C4-2B (cell line): Measurements from ENCODE around the gene EDN2.
A peak's percentile ranks its signal among the peaks of the same experiment; 100 is the strongest.

Source experiments
- H3K27ac ChIP-seq: fragments of 450-650 bp; 2 replicates; pipeline ENCODE4 v1.5.1; 2017
- ZFX ChIP-seq: fragments of 450-650 bp; IDR thresholded peaks from 2 replicates; pipeline ENCODE4 v1.6.1; 2017
- TF ChIP-seq, protein P1 (sequence below): fragments of 450-650 bp; conservative IDR thresholded peaks from 2 replicates; pipeline ENCODE4 v1.5.1; 2017; ENCODE audit warnings: mild to moderate bottlenecking

EDN2 gene

DNA sequence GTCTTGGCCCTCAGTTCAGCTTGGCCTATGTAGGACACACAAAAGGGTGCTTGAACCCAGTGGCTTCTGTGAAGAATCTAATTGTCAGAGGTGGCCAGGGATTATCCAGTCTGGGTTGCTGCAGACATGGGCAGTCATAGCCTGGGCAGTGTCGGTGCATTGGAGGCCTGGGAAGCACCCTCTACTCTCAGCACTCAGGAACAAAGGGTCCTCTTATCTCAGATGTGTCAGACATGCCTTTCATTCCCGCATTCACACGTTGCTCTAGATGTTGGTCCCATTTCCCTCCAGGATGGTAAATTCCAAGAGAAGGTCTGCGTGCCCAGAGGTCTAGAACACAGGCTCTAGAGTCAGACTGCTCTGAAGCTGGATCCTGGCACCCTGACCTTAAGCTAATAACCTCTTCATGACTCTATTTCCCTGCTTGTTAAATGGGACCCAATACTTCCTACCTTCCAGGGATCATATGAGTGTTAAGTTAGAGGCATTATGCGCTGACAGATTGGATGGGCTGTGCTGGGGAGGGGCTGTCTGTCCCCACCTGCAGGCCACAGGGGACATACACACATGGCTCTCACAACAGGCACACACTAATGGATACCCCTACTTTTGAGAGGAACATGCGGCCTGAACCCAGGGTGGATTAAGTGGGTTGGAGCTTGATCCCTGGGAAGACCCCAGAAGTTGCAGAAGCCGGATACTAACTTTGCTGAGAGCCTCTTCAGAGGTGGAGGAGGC lies 16.5 kb upstream of the EDN2 start:
- TF ChIP-seq, protein P1, sequence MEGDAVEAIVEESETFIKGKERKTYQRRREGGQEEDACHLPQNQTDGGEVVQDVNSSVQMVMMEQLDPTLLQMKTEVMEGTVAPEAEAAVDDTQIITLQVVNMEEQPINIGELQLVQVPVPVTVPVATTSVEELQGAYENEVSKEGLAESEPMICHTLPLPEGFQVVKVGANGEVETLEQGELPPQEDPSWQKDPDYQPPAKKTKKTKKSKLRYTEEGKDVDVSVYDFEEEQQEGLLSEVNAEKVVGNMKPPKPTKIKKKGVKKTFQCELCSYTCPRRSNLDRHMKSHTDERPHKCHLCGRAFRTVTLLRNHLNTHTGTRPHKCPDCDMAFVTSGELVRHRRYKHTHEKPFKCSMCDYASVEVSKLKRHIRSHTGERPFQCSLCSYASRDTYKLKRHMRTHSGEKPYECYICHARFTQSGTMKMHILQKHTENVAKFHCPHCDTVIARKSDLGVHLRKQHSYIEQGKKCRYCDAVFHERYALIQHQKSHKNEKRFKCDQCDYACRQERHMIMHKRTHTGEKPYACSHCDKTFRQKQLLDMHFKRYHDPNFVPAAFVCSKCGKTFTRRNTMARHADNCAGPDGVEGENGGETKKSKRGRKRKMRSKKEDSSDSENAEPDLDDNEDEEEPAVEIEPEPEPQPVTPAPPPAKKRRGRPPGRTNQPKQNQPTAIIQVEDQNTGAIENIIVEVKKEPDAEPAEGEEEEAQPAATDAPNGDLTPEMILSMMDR = no peak
- 0 out of 2 replicates have a peak, but pooled peaks have one; percentile 19 for TF ChIP-seq ZFX
- peak overlapping the region; percentile 84 for H3K27ac ChIP-seq

DNA sequence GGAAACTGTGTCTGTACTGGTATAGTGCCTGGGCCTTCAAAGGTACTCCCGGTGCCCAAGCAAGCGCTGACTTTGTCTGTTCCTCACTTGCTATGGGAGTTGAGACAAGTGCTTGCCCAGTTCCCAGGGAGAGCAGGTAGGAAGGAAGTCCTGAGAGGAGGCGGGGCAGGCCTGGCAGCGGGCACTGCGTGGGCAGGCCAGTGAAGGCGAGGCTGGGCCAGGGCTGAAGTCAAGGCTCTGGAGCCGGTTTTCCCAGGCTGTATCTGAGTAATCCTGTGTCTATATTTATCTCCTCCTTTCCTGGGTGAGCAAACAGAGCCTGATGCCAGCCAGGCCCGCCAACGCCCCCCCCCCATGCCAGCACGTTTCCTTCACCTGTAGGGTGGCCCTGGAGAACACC lies 15.9 kb upstream of the EDN2 start:
- TF ChIP-seq, protein P1 = no peak
- TF ChIP-seq ZFX = no peak
- H3K27ac ChIP-seq = peak overlapping the region; percentile 84

DNA sequence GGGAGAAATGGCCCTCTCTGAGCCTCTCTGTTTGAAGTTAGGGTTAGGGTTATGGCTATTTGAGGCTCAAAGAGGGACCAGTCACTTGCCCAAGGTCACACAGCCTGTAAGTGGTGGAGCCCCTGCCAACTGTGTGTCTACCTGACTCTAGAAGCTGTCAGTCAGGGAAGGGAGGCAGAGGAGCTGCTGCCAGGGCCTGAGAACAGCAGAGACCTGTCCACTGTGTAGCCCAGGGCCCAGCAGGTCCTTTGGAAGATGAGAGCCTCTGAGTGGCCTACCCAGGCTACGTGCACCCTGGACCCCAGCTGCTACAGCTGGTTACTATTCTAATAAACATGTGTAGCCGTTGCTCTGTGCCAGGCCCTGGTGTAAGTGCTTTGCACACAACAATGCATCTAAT lies 15.1 kb upstream of the EDN2 start:
- peak overlapping the region; percentile 84 for H3K27ac ChIP-seq

DNA sequence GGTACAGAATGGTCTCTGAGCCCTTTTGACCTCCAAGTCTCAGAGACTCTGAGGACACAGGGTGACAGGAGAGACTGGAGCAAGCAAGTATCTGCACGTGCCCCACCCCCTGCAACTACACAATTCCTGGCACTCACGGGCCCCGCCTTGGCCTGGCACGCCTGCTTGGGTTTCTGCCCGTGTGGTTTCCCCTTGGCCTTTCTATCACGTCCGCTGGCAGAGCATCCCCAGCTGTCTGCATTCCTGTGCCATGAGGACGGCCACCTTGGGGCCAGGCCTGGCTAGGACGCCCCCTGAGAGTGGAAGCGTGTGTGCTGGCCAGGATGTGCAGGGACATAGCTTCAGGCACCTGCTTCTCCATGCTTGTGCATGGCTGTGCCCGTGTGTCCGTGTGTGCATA lies 14.3 kb upstream of the EDN2 start:
- TF ChIP-seq, protein P1 = no peak
- no peak for TF ChIP-seq ZFX
- peak overlapping the region; percentile 84 for H3K27ac ChIP-seq

More for the DNA sequence above, 15.1 kb upstream of the EDN2 start:
- TF ChIP-seq ZFX = no peak
- TF ChIP-seq, protein P1 = no peak

DNA sequence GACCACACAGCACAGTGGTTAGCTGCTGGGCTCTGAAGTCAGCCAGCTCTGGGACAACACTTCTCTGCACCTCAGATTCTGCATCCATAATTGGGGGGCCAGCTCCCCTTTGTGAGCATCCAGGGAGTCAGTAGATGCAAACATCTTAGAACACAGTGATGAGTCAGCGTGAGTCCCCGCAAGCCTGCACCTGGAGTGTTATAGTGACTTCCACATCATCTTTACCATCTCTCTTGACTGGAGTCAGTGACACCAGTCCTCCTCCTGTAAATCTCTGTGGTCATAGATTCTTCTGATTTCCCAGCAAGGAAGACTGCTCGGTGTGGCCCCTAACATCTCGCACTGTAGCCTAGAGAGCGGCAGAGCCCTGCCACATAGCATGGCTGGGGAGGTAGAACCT lies 13.9 kb upstream of the EDN2 start:
- H3K27ac ChIP-seq = peak overlapping the region; percentile 84
- TF ChIP-seq, protein P1 = no peak
- TF ChIP-seq ZFX = no peak

DNA sequence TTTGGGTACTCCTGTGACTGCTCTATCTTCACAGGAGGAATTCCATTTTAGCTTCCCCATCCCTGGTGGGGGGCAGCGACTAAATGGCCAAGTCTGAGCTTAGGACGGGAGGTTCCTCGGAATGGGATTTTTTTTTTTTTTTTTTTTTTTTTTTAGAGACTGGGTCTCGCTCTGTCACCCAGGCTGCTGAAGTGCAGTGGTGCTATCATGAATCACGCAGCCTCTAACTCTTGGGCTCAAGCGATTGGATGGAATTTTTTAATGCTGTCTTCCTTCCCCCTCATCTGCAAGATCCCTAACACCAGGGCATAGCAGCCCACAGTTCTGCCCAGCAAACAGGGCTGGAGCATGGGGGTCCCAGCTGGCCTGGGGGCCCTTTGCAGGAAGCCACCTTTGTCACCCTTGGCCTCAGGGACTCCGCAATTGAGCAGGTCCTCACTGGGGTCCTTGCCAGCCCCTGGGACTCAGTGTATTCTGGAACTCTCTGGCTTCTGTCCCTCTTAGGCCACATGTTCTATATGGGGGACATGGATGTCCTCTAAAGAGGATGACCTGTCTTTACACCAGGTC lies 13.1 kb upstream of the EDN2 start:
- H3K27ac ChIP-seq = peak overlapping the region; percentile 90

DNA sequence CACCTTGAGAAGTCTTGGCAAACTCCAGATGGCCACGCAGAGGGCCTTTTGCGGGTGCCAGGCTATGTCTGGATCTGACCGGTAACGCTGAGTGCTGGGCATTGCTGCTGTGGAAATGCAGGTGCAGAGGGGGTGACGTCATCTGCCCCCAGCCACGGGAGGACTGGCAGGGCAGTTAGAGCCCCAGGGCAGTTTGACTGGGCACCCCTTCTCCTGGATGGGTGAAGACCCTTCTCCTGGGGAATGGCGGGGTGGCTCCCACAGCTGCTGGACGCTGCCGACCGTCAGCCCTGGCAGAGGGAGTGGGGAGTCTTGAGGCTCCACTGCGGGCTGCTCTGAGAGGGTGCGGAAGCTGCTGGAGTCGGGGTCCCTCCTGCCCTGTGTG lies 12.6 kb upstream of the EDN2 start:
- peak overlapping the region; percentile 90 for H3K27ac ChIP-seq
- TF ChIP-seq ZFX = no peak
- TF ChIP-seq, protein P1 = no peak

More for the DNA sequence above, 13.1 kb upstream of the EDN2 start:
- TF ChIP-seq ZFX = no peak
- TF ChIP-seq, protein P1 = no peak
